Upper lobe of left lung (tissue), 6 donors: ENCODE data around the gene HIVEP3. TPM values are rescaled to one million over a fixed set of nuclear protein-coding genes. Genes with fewer than 3 reads are reported as not detected.

ENCODE experiments used
- ATAC-seq, 2 donors: fragments of 200-7000 bp; cut with Tn5 transposase; one replicate each; pipeline ENCODE4 v1.9.1; 2022; ENCODE audit warnings: mild to moderate bottlenecking in 2 of 2, moderate library complexity in 2 of 2; ENCODE audit not compliant: low FRiP score in 2 of 2
- DNase-seq, 2 donors: peaks; one replicate each; pipeline ENCODE4 v3.0.0-alpha.2; 2019 to 2020
- H3K27ac ChIP-seq, 4 donors: fragments of 200-600 bp; sonication (generic); one replicate each; pipeline ENCODE4 v1.5.1; 2016 to 2019
- H3K27me3 ChIP-seq, 4 donors: fragments of 200-600 bp; sonication (generic); one replicate each; pipeline ENCODE4 v1.5.1; 2017 to 2019
- H3K36me3 ChIP-seq, 4 donors: fragments of 200-600 bp; sonication (generic); one replicate each; pipeline ENCODE4 v1.5.1; 2016 to 2019
- H3K4me1 ChIP-seq, 4 donors: fragments of 200-600 bp; sonication (generic); one replicate each; pipeline ENCODE4 v1.5.1; 2018 to 2019
- H3K4me3 ChIP-seq, 4 donors: fragments of 200-600 bp; sonication (generic); one replicate each; pipeline ENCODE4 v1.5.1; 2017 to 2019; ENCODE audit warnings: mild to moderate bottlenecking in 2 of 4, moderate library complexity in 1 of 4
- H3K9me3 ChIP-seq, 4 donors: fragments of 200-600 bp; sonication (generic); one replicate each; pipeline ENCODE4 v1.5.1; 2018 to 2019
- CTCF ChIP-seq, 6 experiments: fragments of 450-650 bp in 4 of 6; fragments of 200-600 bp in 2 of 6; sonication (generic) in 2 of 6; IDR thresholded peaks; one replicate each; pipeline ENCODE4 v1.5.1; 2016 to 2019; ENCODE audit warnings: antibody characterized with exemption in 6 of 6
- EP300 ChIP-seq, 4 donors: sonication (generic); formaldehyde crosslinking; IDR thresholded peaks; one replicate each; pipeline ENCODE4 v1.5.1; 2017; ENCODE audit warnings: antibody characterized with exemption in 4 of 4, control low read depth in 2 of 4
- POLR2A ChIP-seq, 4 donors: fragments of 450-650 bp; IDR thresholded peaks; one replicate each; pipeline ENCODE4 v1.5.1; 2016 to 2017; ENCODE audit warnings: antibody characterized with exemption in 4 of 4, mild to moderate bottlenecking in 2 of 4
- POLR2AphosphoS5 ChIP-seq, 2 donors: sonication (generic); formaldehyde crosslinking; IDR thresholded peaks; one replicate each; pipeline ENCODE4 v1.5.1; 2017; ENCODE audit warnings: antibody characterized with exemption in 2 of 2
- WGBS, 2 donors: methylation state at CpG; one replicate each; pipeline ENCODE4 v1.1.5; 2017 to 2018; 5-methylcytosine and 5-hydroxymethylcytosine counted together
- total RNA-seq, 6 donors: library from RNA; depleted of rRNA in 4 of 6; stranded (reverse); fragments of >200 nt in 4 of 6; gene quantifications; one replicate each; pipeline versions ENCODE4 v1.1.0 to v1.2.1, GENCODE V29; 2016 to 2021
- donor health status: DM: no; HTN: no; CAD: no; lungs with moderate emphysema.
- donor health status: DM: no; HTN: yes; CAD: no; lungs with severe emphysema.

The HIVEP3 gene
- total RNA-seq, 6 donors from 2014 or later = 9.7 to 23.0 (median 11.6) TPM

DNA sequence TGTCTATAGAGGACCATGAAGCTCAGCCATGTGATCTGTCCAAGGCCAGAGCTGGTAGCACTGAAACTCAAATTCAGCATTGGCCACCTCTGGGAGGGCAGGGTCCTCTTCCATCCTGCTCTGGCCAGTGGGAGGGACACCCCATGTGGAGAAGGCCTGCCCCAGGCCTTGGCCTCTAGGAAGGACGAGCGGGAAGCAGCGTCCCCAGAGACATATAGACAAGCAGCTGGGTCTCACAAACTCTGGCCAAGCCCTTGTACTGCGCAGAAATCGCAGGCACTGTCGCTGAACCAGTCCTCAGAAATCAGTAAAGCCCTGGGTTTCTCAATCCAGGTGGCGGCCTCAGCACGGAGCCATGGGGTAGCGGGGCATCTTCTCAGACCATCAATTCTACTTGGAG lies 180.7 kb downstream of the HIVEP3 start:
- no peak for TF ChIP-seq CTCF (IDR thresholded peaks at IDR 0.05)
- TF ChIP-seq POLR2AphosphoS5 (IDR thresholded peaks at IDR 0.05) = no peak
- TF ChIP-seq EP300 (IDR thresholded peaks at IDR 0.05) = no peak
- no peak for TF ChIP-seq POLR2A (IDR thresholded peaks at IDR 0.05)
- no peak for ATAC-seq
- H3K4me3 ChIP-seq = no peak overlapping the region
- no peaks in the 10 kb centered on the region for H3K36me3 ChIP-seq
- peak overlapping the region in 3 of 4 donors; percentile 87 to 91 (median 89) for H3K27ac ChIP-seq
- WGBS, 2 donors = 93 to 99% methylated on average over 6 of the region's 9 CpGs
- H3K4me1 ChIP-seq = peaks cover 45 to 73% (median 60%) of the 10 kb centered on the region in 4 donors
- no peaks in the 10 kb centered on the region for H3K9me3 ChIP-seq
- DNase-seq = no peak
- H3K27me3 ChIP-seq = no peaks in the 10 kb centered on the region

DNA sequence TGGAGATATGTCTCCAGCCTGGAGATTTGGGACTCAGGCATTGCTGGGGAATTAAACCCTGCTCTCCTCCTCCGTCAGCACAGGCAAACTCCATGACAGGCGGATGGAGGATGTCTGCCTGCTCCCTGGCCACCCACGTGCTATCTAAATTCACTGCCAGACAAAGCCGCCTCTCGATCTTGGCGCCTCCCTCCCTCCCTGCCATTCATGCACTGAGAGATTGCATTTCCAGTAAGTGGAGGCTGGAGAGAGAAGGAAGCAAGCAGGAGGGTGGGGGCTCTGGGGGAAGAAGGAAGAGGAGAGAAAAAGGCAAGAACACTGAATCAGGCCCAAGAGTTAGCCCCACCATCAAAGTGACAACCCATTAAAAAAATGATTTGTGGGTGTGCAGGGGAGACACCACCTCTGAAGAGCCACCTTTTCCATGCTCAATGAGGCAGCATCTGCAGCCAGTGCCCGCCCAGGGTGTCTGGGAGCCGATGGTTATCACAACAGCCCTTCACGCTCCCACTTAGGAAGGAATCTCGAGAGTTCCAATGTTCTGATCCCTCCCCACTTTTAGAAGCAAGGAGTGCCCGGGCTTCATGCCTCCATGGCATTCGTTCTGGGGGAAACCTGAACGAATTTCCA lies 183.0 kb downstream of the HIVEP3 start:
- H3K36me3 ChIP-seq = no peaks in the 10 kb centered on the region
- H3K4me1 ChIP-seq = peaks cover 40 to 63% (median 53%) of the 10 kb centered on the region in 4 donors
- peak overlapping the region in 1 of 4 donors; percentile 5 for H3K27ac ChIP-seq
- H3K4me3 ChIP-seq = no peak overlapping the region
- no peaks in the 10 kb centered on the region for H3K27me3 ChIP-seq
- DNase-seq (peak in 1 of 2 donors; percentile 55), ATAC-seq (no peak)
- 45 to 60% methylated on average over 13 of the region's 13 CpGs for WGBS, 2 donors
- TF ChIP-seq POLR2A (IDR thresholded peaks at IDR 0.05) (no peak), CTCF (IDR thresholded peaks at IDR 0.05) (no peak), POLR2AphosphoS5 (IDR thresholded peaks at IDR 0.05) (peak in 1 of 2 donors; percentile 17), EP300 (IDR thresholded peaks at IDR 0.05) (no peak)
- H3K9me3 ChIP-seq = no peaks in the 10 kb centered on the region

DNA sequence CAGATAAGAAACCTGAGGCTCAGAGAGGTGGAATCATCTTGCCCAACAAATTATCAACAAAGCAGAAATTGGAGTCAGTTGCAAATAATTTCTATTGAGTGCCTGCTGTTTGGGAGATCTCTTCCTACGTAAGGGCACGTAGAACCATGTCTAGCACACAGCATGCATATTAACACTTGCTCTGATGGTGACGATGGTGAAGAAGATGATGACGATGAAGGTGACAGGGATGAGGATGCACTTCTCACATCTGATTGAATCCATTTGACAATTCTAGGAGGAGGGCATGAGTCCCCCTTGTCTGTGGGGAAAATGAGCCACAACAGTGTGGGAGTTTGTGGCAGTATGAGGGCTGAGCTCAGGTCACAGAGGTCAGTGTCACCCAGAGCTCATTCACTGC lies 183.6 kb downstream of the HIVEP3 start:
- peaks cover 40 to 59% (median 52%) of the 10 kb centered on the region in 4 donors for H3K4me1 ChIP-seq
- H3K9me3 ChIP-seq = no peaks in the 10 kb centered on the region
- no peak for ATAC-seq
- H3K36me3 ChIP-seq = no peaks in the 10 kb centered on the region
- no peaks in the 10 kb centered on the region for H3K27me3 ChIP-seq
- H3K27ac ChIP-seq = no peak overlapping the region
- DNase-seq = no peak
- TF ChIP-seq CTCF (IDR thresholded peaks at IDR 0.05) (no peak), POLR2A (IDR thresholded peaks at IDR 0.05) (no peak), EP300 (IDR thresholded peaks at IDR 0.05) (no peak), POLR2AphosphoS5 (IDR thresholded peaks at IDR 0.05) (no peak)
- H3K4me3 ChIP-seq = no peak overlapping the region
- WGBS, 2 donors = 96% methylated on average over 4 of the region's 4 CpGs

DNA sequence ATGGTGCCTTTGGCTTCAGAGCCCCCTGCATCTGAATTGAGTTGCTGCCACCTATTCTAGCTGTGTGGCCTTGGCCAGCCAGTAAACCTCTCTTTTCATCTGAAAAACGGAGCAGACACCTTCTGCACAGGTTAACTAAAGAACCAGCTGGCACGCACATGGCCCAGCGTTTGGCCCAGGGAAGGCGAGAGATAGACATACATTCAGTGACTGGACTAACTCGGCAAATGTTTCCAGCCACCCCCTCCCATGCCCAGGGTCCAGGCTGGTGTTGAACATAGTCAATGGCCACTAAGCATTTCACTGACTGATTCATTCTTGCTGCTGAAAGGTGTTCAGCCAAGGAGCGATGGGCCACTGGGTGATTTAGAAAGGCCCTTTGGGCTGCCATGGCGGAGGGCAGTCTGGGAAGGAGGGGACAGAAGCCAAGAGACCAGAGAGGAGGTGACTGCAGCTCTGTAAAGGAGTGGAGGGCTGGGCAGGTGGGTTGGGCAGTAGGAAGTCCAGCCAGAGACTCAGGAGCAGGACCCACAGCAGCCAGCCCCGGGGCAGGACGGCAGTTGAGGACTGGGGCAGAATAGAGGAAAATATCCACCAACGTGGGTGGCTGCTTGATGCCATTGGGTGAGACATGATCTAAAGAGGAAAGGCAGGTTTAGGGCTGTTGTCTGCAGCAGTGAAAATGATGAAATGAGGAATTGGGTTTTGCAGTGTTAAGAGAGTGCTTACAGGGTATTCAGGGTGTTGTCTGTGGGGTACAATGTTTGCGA lies 184.3 kb downstream of the HIVEP3 start:
- Histone ChIP-seq H3K27ac (no peak overlapping the region), H3K4me1 (peaks cover 40 to 59% (median 52%) of the 10 kb centered on the region in 4 donors), H3K4me3 (no peak overlapping the region), H3K36me3 (no peaks in the 10 kb centered on the region), H3K27me3 (no peaks in the 10 kb centered on the region), H3K9me3 (no peaks in the 10 kb centered on the region)
- WGBS, 2 donors = 81 to 92% methylated on average over 11 of the region's 11 CpGs
- no peak for DNase-seq
- no peak for ATAC-seq
- no peak for TF ChIP-seq POLR2AphosphoS5 (IDR thresholded peaks at IDR 0.05)
- TF ChIP-seq CTCF (IDR thresholded peaks at IDR 0.05) = no peak
- no peak for TF ChIP-seq POLR2A (IDR thresholded peaks at IDR 0.05)
- no peak for TF ChIP-seq EP300 (IDR thresholded peaks at IDR 0.05)
